ENCODE results near the gene ETV2.
"Not testable (repeated sequence)": the region's sequence is repeated elsewhere in the genome, so short reads cannot be mapped to it uniquely, and the experiment has no call there.

DNA sequence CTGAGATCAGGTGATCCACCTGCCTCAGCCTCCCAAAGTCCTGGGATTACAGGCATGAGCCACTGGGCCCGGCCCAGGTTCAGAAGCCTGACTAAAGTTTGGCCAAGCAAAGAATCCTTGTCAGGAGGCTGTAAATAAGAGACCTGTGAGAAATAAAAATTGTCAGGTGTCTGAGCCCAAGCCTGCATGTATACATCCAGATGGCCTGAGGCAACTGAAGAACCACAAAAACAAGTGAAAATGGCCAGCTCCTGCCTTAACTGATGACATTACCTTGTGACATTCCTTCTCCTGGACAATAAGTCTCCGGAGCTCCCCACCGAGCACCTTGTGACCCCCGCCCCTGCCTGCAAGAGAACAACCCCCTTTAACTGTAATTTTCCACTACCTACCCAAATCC lies 37.1 kb upstream of the ETV2 start:
- TF ChIP-seq TAF1 (IDR thresholded peaks at IDR 0.05; ENCODE audit: low read depth); SMC3 (conservative IDR thresholded peaks at IDR 0.05; ENCODE audit: poor library complexity); CTCF (IDR thresholded peaks at IDR 0.05; ENCODE audit: poor library complexity, severe bottlenecking); EZH2 (IDR thresholded peaks at IDR 0.05; ENCODE audit: borderline replicate concordance, insufficient read depth, low read length, poor library complexity, severe bottlenecking); MXI1 (conservative IDR thresholded peaks at IDR 0.05; ENCODE audit: poor library complexity, severe bottlenecking); REST (IDR thresholded peaks at IDR 0.05; ENCODE audit: borderline replicate concordance); POLR2AphosphoS5 (IDR thresholded peaks at IDR 0.05); EP300 (conservative IDR thresholded peaks at IDR 0.05; ENCODE audit: poor library complexity, severe bottlenecking): not testable (repeated sequence)
